ENCODE measurements around the gene RSPO4.

The RSPO4 gene

DNA sequence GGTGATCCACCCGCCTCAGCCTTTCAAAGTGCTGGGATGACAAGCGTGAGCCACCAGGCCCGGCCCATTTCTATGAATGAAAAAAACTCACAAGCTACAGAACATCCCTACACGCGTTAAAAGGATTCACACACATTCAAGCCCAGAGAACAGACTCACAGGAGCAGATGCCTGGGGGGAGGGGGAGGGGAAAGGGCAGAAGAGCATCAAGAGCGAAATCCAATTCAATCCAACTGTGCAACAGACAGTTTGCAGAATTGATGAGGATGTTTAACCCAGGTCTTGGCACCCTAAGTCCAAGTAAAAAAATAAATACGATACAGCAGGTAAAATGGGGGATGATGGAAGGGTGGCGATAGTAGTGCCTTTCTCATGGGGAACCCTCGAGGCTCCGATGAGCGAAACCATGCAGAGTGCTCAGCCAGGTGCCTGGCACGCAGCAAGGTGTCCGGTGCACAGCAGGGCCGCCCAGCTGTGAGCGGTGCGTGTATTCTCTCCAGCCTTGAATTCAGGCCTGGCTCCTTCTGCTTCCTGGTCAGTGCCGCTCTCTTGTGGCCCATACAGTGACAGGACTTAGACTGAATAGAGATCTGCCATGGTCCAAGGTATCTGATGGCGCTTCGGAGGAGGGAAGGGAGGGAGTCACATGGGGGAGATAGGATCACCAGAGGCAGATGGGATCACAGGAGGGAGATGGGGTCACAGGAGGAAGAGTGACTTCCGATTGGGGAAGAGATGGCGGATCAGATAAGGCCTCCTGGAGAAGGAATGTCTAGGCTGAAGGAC, 50.5 kb downstream of the RSPO4 start:
- TF ChIP-seq, protein P1, sequence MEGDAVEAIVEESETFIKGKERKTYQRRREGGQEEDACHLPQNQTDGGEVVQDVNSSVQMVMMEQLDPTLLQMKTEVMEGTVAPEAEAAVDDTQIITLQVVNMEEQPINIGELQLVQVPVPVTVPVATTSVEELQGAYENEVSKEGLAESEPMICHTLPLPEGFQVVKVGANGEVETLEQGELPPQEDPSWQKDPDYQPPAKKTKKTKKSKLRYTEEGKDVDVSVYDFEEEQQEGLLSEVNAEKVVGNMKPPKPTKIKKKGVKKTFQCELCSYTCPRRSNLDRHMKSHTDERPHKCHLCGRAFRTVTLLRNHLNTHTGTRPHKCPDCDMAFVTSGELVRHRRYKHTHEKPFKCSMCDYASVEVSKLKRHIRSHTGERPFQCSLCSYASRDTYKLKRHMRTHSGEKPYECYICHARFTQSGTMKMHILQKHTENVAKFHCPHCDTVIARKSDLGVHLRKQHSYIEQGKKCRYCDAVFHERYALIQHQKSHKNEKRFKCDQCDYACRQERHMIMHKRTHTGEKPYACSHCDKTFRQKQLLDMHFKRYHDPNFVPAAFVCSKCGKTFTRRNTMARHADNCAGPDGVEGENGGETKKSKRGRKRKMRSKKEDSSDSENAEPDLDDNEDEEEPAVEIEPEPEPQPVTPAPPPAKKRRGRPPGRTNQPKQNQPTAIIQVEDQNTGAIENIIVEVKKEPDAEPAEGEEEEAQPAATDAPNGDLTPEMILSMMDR (IDR thresholded peaks at IDR 0.05; ENCODE audit: extremely low read depth, missing control alignments) = no peak
- DNase-seq (ENCODE audit: low spot score) = no peak

DNA sequence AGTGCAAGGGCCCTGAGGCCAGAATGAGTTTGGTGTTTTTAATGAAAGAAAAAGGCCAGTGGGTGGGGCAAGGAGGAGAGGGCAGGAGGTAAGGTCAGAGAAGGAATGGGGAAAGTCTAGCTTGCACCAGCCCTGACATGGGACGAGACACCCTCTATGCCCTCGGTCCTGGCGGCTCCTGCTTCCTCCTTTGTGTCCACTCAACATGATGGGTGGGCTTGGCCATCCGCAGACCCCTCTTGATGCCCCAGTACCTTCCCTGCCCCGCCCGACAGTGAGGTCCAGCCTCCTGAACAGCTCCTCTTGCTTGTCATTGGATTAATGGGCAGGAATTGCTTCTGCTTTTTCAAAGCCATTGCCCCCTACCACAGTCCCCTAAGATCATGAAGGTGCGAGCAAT, 52.4 kb downstream of the RSPO4 start:
- no peak for DNase-seq (ENCODE audit: low spot score)
- TF ChIP-seq, protein P1 (IDR thresholded peaks at IDR 0.05; ENCODE audit: extremely low read depth, missing control alignments) = no peak

DNA sequence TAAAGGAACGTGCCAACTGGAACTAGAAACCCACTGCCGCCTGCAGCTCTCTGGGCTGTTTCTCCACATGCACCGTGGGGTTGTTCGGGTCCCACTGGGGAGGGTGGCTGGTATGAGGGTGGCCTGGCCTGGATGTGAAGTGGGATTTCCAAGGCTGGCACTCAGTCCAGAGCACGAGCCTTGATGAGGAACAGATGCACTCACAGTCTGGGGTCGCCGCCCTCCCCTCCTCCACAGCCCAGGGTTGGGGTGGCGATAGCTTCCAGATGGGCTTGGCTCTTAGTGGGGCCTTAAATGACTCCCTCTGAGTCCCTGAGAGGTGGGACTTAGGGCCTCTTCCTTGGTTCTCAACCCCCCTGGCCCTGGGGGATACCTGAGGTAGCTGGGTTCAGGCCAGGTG, 55.3 kb downstream of the RSPO4 start:
- no peak for DNase-seq (ENCODE audit: low spot score)
- TF ChIP-seq, protein P1 (IDR thresholded peaks at IDR 0.05; ENCODE audit: extremely low read depth, missing control alignments) = no peak

DNA sequence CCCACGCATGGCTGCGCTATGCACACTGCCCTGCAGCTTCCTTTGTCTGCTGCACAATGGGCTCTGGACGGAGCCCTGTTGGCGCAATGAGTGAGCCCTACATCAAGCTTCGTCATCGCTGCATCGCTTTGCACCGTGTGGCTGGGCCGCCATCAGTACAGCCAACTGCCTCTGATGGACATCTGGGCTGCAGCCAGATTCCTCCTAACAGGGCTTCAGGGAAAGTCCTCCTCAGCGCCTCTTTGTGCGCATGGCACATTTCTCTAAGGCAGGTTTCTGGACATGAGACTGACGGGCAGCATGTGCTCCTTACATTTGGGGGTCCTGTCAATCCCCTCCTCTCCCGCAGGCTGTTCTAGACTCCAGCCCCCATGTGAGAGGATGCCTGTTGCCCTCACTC, 56.3 kb downstream of the RSPO4 start:
- no peak for DNase-seq (ENCODE audit: low spot score)
- TF ChIP-seq, protein P1 (IDR thresholded peaks at IDR 0.05; ENCODE audit: extremely low read depth, missing control alignments) = no peak

DNA sequence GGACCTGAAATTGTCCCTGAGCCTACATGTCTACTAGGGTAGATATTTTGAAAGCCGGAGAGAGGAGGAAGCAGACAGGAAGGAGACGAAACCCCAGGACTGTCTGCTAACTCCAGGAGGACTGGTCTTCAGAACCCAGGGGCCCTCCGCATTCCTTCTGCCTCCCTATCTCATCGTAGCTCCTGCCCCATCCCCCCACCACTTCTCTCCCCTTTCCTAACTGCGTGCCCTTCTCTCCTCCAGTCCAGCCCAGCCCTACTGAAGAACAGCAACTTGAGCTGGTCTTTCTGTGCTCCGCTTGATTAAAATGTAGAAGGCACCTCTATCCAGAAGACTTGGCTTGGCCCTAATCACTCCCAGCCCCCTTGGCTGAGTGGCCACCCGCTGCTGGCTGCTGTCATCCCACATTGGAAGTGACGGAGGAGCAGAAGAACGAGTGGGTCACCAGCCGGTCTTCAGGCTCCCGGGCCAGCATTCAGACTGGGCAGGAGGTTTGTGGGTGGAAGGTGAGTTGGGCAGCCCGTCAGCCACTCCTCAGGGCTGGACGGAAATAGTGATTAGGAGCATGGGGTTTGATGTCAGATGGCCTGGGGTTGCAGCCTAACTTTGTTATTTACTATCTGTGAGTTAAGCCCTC, 57.2 kb downstream of the RSPO4 start:
- TF ChIP-seq, protein P1 (IDR thresholded peaks at IDR 0.05; ENCODE audit: extremely low read depth, missing control alignments) = no peak
- DNase-seq (ENCODE audit: low spot score) = no peak

DNA sequence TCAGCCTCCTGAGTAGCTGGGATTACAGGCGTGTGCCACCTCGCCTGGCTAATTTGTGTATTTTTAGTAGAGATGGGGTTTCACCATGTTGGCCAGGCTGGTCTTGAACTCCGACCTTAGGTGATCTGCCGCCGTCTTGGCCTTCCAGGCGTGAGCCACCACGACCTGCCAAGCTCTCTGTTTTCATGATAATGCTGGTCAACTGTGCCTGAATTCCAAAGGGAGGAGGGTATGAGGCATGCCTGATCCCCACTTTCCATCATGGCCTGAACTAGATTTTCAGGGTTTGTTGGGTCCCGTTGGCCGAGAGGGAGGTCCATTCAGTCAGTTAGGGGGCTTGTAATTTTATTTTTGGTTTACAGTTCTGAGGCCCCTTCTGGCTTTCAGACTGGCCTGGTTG, 58.0 kb downstream of the RSPO4 start:
- TF ChIP-seq, protein P1 (IDR thresholded peaks at IDR 0.05; ENCODE audit: extremely low read depth, missing control alignments) = no peak
- DNase-seq (ENCODE audit: low spot score) = no peak

DNA sequence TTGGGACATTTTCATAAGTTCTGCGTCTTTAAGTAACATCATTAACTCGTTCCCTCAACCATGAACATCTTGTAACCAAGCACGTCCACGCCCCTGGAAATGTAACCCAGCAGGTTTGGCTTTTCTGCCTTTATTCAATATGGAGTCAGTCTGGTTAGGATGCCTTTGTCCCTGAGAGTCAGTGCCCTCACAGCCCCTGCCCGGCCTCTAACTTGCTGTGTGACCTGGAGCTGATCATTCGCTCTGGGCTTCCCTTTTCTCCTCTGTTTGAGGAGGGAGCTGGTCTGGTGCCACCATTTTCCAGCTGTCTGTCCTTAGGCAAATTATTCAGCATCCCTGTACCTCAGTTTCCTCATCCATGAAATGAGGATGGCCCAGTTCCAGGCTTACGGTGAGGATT, 59.5 kb downstream of the RSPO4 start:
- DNase-seq (ENCODE audit: low spot score) = no peak
- TF ChIP-seq, protein P1 (IDR thresholded peaks at IDR 0.05; ENCODE audit: extremely low read depth, missing control alignments) = no peak
